Nephron progenitor cell (in vitro differentiated cells): ENCODE results near the gene SNX25.

Experiments
- DNase-seq: peaks from one replicate; pipeline ENCODE4 v3.0.0; 2021
- H3K27ac Mint-ChIP-seq: 2 replicates; pipeline ENCODE4 v1.8.0; 2021; ENCODE audit warnings: mild to moderate bottlenecking, moderate library complexity, mixed read lengths
- H3K27me3 Mint-ChIP-seq: 2 replicates; pipeline ENCODE4 v1.8.0; 2021; ENCODE audit warnings: mild to moderate bottlenecking, low read depth, mixed read lengths; ENCODE audit not compliant: poor library complexity
- H3K36me3 Mint-ChIP-seq: 2 replicates; pipeline ENCODE4 v1.8.0; 2021; ENCODE audit warnings: low read depth, mixed read lengths
- H3K4me1 Mint-ChIP-seq: 2 replicates; pipeline ENCODE4 v1.8.0; 2021; ENCODE audit warnings: mixed read lengths
- H3K4me3 Mint-ChIP-seq: 2 replicates; pipeline ENCODE4 v1.8.0; 2021; ENCODE audit warnings: mild to moderate bottlenecking, moderate library complexity, mixed read lengths
- H3K9me3 Mint-ChIP-seq: 2 replicates; pipeline ENCODE4 v1.8.0; 2021; ENCODE audit warnings: mild to moderate bottlenecking, moderate library complexity, mixed read lengths
- TF ChIP-seq, protein P1 (sequence below): fragments of 200-600 bp; sonication (generic); IDR thresholded peaks from 2 replicates; pipeline ENCODE4 v1.5.0; 2021; ENCODE audit warnings: antibody characterized with exemption

SNX25 gene

GRCh38 chr4:185242749-185243533 is 33.5 kb downstream of the SNX25 start:
- peaks cover 39% of the 10 kb centered on the region for H3K36me3 Mint-ChIP-seq
- no peak overlapping the region for H3K4me3 Mint-ChIP-seq
- no peak for DNase-seq
- TF ChIP-seq, protein P1, sequence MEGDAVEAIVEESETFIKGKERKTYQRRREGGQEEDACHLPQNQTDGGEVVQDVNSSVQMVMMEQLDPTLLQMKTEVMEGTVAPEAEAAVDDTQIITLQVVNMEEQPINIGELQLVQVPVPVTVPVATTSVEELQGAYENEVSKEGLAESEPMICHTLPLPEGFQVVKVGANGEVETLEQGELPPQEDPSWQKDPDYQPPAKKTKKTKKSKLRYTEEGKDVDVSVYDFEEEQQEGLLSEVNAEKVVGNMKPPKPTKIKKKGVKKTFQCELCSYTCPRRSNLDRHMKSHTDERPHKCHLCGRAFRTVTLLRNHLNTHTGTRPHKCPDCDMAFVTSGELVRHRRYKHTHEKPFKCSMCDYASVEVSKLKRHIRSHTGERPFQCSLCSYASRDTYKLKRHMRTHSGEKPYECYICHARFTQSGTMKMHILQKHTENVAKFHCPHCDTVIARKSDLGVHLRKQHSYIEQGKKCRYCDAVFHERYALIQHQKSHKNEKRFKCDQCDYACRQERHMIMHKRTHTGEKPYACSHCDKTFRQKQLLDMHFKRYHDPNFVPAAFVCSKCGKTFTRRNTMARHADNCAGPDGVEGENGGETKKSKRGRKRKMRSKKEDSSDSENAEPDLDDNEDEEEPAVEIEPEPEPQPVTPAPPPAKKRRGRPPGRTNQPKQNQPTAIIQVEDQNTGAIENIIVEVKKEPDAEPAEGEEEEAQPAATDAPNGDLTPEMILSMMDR = no peak
- no peak overlapping the region for H3K27ac Mint-ChIP-seq
- H3K9me3 Mint-ChIP-seq = peaks cover 30% of the 10 kb centered on the region
- no peaks in the 10 kb centered on the region for H3K27me3 Mint-ChIP-seq
- no peaks in the 10 kb centered on the region for H3K4me1 Mint-ChIP-seq

DNA sequence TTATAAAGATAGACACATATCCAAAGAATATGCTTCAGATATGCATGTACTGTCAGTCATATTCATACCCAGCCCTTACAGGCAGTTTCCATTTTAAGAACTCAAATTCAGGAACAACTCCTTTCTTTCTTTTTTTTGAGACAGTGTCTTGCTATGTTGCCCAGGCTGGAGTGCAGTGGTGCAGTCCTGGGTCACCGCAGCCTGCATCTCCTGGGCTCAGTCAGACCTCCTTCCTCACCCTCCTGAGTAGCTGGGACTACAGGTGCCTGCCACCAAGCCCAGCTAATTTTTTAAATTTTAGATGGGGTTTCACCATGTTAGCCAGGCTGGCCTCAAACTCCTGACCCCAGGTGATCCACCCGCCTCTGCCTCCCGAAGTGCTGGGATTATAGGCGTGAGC is 34.5 kb downstream of the SNX25 start:
- H3K27me3 Mint-ChIP-seq = no peaks in the 10 kb centered on the region
- H3K4me1 Mint-ChIP-seq = no peaks in the 10 kb centered on the region
- TF ChIP-seq, protein P1 = no peak
- no peak overlapping the region for H3K27ac Mint-ChIP-seq
- H3K4me3 Mint-ChIP-seq = no peak overlapping the region
- peaks cover 30% of the 10 kb centered on the region for H3K36me3 Mint-ChIP-seq
- DNase-seq = no peak
- H3K9me3 Mint-ChIP-seq = peaks cover 21% of the 10 kb centered on the region

DNA sequence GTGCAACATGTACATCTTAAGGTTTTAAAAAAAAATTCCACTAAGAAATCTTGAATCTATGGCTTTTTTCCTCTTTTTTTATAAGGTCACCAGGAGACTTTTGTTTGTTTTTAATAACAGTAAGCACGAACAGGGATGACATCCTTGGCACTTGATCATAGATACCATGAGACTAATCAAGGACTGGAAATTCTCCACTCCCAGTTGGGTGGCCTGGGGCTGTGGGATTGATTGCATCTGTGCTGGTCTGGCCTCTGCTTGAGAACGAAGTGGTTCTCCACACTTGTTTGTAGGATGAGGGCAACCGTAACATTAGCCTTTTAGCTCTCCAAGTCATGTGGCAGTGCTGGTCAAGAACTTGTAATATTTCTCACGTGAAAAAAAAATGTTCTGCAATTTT is 35.4 kb downstream of the SNX25 start:
- no peaks in the 10 kb centered on the region for H3K4me1 Mint-ChIP-seq
- TF ChIP-seq, protein P1 = no peak
- DNase-seq = no peak

DNA sequence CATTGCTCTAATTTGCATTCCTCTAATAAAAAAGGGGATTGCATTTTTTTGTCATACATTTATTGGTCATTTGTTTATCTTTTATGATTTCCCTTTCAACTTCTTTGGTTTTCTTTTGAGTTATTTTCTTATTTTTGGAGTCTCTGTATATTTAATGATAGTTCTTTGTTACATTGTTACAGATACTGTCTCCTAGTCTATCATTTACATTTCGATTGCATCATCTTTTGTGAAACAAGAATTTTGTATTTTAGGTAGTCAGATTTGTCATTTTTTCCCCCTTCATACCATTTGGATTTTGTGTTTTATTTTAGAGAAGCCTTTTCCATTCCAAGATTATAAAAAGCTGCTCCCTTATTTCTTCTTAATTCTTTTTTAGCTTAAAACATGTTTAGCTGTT is 37.1 kb downstream of the SNX25 start:
- H3K36me3 Mint-ChIP-seq = peaks cover 44% of the 10 kb centered on the region
- H3K9me3 Mint-ChIP-seq = peaks cover 22% of the 10 kb centered on the region
- H3K4me1 Mint-ChIP-seq = no peaks in the 10 kb centered on the region
- TF ChIP-seq, protein P1 = no peak
- DNase-seq = no peak
- no peak overlapping the region for H3K27ac Mint-ChIP-seq
- H3K4me3 Mint-ChIP-seq = no peak overlapping the region
- H3K27me3 Mint-ChIP-seq = no peaks in the 10 kb centered on the region

More for the DNA sequence above, 35.4 kb downstream of the SNX25 start:
- no peak overlapping the region for H3K4me3 Mint-ChIP-seq
- peaks cover 31% of the 10 kb centered on the region for H3K36me3 Mint-ChIP-seq
- H3K27me3 Mint-ChIP-seq = no peaks in the 10 kb centered on the region
- no peak overlapping the region for H3K27ac Mint-ChIP-seq
- peaks cover 16% of the 10 kb centered on the region for H3K9me3 Mint-ChIP-seq

GRCh38 chr4:185247151-185247550 is 37.8 kb downstream of the SNX25 start:
- H3K4me1 Mint-ChIP-seq = no peaks in the 10 kb centered on the region
- no peak overlapping the region for H3K4me3 Mint-ChIP-seq
- H3K9me3 Mint-ChIP-seq = peaks cover 15% of the 10 kb centered on the region
- DNase-seq = no peak
- H3K27me3 Mint-ChIP-seq = no peaks in the 10 kb centered on the region
- peaks cover 40% of the 10 kb centered on the region for H3K36me3 Mint-ChIP-seq
- TF ChIP-seq, protein P1 = no peak
- no peak overlapping the region for H3K27ac Mint-ChIP-seq

DNA sequence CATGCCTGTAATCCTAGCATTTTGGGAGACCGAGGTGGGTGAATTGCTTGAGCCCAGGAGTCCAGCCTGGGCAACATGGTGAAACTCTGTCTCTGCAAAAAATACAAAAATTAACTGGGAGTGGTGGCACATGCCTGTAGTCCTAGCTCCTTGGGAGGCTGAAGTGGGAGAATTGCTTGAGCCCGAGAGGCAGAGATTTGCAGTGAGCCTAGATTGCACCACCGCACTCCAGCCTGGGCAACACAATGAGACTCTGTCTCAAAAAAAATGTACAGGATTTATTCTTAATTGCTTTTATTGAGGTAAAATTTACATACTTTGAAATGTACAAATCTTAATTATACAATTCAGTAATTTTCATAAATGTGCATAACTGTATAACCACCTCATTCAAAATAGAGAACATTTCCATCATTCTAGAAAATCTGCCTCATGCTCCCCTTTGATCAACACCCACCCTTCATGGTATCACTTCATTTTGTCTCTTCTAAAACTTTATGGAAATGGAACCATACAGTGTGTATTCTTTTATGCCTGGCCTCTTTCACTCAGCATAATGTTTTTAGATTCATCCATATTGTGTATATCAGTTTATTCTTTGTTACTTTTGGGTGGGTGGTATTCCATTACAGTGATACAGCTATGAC is 39.1 kb downstream of the SNX25 start:
- Mint-ChIP-seq H3K36me3 (peaks cover 33% of the 10 kb centered on the region), H3K4me3 (no peak overlapping the region), H3K4me1 (no peaks in the 10 kb centered on the region), H3K27me3 (no peaks in the 10 kb centered on the region), H3K27ac (peak overlapping the region; percentile 57), H3K9me3 (peaks cover 11% of the 10 kb centered on the region)
- TF ChIP-seq, protein P1 = no peak
- DNase-seq = no peak
